ENCODE results near the gene TRIM14.

Gene TRIM14

GRCh38 chr9:98039607-98040017, 79.4 kb downstream of the TRIM14 start:
- no peak for TF ChIP-seq CTCF (IDR thresholded peaks at IDR 0.05; ENCODE audit: extremely low read depth, insufficient read depth, missing control alignments)
- in situ Hi-C loops (cut with MboI; ENCODE audit: low pct_unique_long_range_greater_than_20kb, low sequenced_read_pairs, unreplicated experiment): no loop called here
- DNase-seq (ENCODE audit: low spot score): no peak

GRCh38 chr9:98038958-98039357, 80.1 kb downstream of the TRIM14 start:
- TF ChIP-seq CTCF (IDR thresholded peaks at IDR 0.05; ENCODE audit: extremely low read depth, insufficient read depth, missing control alignments): no peak
- DNase-seq (ENCODE audit: low spot score): no peak
- in situ Hi-C loops (cut with MboI; ENCODE audit: low pct_unique_long_range_greater_than_20kb, low sequenced_read_pairs, unreplicated experiment): no loop called here

- in situ Hi-C loops (cut with MboI; ENCODE audit: low pct_unique_long_range_greater_than_20kb, low sequenced_read_pairs, unreplicated experiment): no loop called here
- TF ChIP-seq CTCF (IDR thresholded peaks at IDR 0.05; ENCODE audit: extremely low read depth, insufficient read depth, missing control alignments): no peak
Observed at GRCh38 chr9:98037357-98037756, 81.7 kb downstream of the TRIM14 start.

GRCh38 chr9:98034593-98035546, 84.2 kb downstream of the TRIM14 start:
- peak; percentile 87 for TF ChIP-seq CTCF (IDR thresholded peaks at IDR 0.05; ENCODE audit: extremely low read depth, insufficient read depth, missing control alignments)
- in situ Hi-C loops (cut with MboI; ENCODE audit: low pct_unique_long_range_greater_than_20kb, low sequenced_read_pairs, unreplicated experiment): no loop called here
- peak; percentile 77 for DNase-seq (ENCODE audit: low spot score)

More at GRCh38 chr9:98037357-98037756, 81.7 kb downstream of the TRIM14 start:
- DNase-seq (ENCODE audit: low spot score): no peak

- TF ChIP-seq CTCF (IDR thresholded peaks at IDR 0.05; ENCODE audit: extremely low read depth, insufficient read depth, missing control alignments): no peak
- no peak for DNase-seq (ENCODE audit: low spot score)
- in situ Hi-C loops (cut with MboI; ENCODE audit: low pct_unique_long_range_greater_than_20kb, low sequenced_read_pairs, unreplicated experiment): no loop called here
Observed at GRCh38 chr9:98031935-98032334, 87.1 kb downstream of the TRIM14 start.

GRCh38 chr9:98031169-98031568, 87.9 kb downstream of the TRIM14 start:
- no peak for DNase-seq (ENCODE audit: low spot score)
- in situ Hi-C loops (cut with MboI; ENCODE audit: low pct_unique_long_range_greater_than_20kb, low sequenced_read_pairs, unreplicated experiment): no loop called here
- no peak for TF ChIP-seq CTCF (IDR thresholded peaks at IDR 0.05; ENCODE audit: extremely low read depth, insufficient read depth, missing control alignments)

Data from GM13977 (cell line).